ENCODE data around the gene RERE. TPM values are rescaled to one million over a fixed set of nuclear protein-coding genes. Genes with fewer than 3 reads are reported as not detected.

The RERE gene
- total RNA-seq, 6 experiments from 2014 or later = 36.5 to 41.6 (median 37.5) TPM

DNA sequence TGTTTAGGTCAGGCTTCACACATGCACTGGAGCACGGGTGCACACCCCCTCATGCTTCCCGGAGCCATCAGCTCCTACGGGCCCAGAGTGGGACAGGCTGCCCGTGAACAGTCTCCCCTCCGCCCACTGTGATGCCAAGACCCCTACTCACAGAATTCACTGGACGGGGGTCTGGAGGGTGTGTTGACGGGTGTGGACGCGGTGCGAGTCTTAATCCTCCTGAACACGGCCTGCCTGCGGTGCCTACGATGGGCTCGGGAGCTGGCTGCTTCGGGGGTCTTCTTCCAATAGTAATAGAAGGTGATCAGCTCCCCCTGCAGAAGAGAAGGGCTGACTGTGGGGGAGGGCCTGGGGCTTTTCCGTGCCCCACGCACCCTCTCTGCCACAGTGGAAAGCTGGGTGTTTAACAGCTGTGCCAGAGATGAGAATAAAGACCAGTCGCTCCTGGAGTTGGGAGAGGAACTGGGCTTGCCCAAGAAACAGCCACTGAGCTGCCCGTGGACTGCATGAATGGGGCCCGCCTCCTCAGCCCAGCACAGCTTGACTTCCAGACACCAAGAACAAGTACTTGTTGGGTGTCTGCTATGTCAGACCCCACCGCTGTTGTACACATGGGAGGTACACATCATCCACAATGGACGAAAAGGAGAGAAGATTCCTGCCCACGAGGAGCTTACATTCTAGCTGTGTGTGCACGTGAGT, 451.6 kb downstream of the RERE start:
- Mint-ChIP-seq H3K9me3 (no peaks in the 10 kb centered on the region), H3K27ac (no peak overlapping the region; the same call in 1 of the 2 replicates), H3K4me1 (ENCODE audit: low read depth) (peaks cover 21% of the 10 kb centered on the region), H3K36me3 (ENCODE audit: low read depth) (peaks cover 16% of the 10 kb centered on the region), H3K27me3 (ENCODE audit: insufficient read depth) (peaks cover 3% of the 10 kb centered on the region), H3K4me3 (no peak overlapping the region)
- DNase-seq = no peak
- TF ChIP-seq, protein P1, sequence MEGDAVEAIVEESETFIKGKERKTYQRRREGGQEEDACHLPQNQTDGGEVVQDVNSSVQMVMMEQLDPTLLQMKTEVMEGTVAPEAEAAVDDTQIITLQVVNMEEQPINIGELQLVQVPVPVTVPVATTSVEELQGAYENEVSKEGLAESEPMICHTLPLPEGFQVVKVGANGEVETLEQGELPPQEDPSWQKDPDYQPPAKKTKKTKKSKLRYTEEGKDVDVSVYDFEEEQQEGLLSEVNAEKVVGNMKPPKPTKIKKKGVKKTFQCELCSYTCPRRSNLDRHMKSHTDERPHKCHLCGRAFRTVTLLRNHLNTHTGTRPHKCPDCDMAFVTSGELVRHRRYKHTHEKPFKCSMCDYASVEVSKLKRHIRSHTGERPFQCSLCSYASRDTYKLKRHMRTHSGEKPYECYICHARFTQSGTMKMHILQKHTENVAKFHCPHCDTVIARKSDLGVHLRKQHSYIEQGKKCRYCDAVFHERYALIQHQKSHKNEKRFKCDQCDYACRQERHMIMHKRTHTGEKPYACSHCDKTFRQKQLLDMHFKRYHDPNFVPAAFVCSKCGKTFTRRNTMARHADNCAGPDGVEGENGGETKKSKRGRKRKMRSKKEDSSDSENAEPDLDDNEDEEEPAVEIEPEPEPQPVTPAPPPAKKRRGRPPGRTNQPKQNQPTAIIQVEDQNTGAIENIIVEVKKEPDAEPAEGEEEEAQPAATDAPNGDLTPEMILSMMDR (IDR thresholded peaks at IDR 0.05) = no peak

DNA sequence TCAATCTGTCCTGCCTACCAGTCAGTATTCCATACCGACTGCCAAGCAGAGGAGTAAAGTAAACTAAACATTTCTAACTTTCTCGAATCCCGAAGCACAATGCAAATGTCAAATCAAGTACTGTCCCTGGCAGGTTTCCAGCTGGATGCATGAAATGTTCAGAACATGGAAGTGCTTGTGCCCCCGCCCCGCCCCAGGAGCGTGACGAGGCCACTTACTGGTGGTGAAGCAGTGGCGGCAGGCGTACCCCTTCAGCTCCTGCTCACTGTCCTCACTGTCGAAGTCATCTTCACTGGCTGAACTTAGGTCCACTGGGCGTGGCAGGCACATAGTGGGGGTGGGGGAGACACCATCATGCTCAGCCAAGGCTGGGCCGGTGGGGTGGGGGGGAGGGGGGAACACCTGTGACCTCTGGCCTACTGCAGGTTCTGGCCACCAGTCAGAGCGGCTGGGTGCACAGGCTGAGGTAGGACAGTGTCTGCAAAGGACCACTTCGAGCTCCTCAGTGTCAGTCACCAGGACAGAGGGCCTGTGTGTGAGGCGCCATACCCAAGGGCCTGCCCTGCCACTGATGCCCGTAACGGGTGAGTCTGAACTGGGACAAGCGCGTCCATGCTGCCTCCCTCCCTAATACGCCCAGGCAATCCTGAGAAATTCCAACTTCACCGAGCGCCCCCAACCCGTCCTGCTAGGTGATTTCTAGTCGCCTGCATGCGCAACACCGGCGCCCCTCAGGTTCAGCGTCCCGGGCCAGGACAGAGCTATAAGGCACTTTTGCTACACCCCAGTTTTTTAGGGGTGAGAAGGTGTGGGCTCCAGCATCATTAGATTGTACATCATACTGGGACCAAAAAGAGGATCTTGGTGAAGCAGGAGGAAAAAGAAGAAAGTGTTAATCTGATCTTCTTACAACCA, 452.7 kb downstream of the RERE start:
- H3K9me3 Mint-ChIP-seq = no peaks in the 10 kb centered on the region
- DNase-seq = no peak
- H3K4me1 Mint-ChIP-seq (ENCODE audit: low read depth) = peaks cover 13% of the 10 kb centered on the region; the same call in 1 of the 2 replicates
- TF ChIP-seq, protein P1 (IDR thresholded peaks at IDR 0.05) = no peak
- no peak overlapping the region for H3K27ac Mint-ChIP-seq
- peaks cover 16% of the 10 kb centered on the region for H3K36me3 Mint-ChIP-seq (ENCODE audit: low read depth)
- H3K4me3 Mint-ChIP-seq = no peak overlapping the region
- H3K27me3 Mint-ChIP-seq (ENCODE audit: insufficient read depth) = peaks cover 1% of the 10 kb centered on the region

DNA sequence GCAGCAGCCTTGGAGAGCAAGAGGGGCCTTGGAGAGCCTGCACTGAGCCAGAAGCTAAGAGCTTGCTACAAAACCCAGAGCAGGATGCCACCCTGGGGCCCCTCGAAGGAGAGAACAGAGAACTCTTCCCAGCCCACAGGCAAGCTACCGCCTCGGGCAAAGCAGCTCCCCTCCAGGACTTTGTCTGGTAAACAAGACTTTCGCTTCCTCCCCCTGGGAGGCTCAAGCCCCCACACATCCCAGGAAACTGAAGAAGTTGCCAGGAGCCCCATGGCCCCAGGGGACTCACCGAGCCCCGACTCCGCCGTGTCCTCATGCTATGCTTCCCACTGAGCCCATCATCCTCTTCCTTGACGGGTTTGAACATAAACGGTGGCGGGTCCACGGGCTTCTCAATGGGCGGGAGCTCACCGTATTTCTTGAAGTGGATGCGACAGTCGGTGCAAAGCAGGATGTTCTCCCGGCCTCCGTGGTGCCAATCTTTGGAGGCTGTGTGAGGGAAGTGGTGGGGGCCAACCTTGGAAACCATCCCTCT, 453.6 kb downstream of the RERE start:
- H3K27me3 Mint-ChIP-seq (ENCODE audit: insufficient read depth) = peaks cover 1% of the 10 kb centered on the region
- TF ChIP-seq, protein P1 (IDR thresholded peaks at IDR 0.05) = no peak
- DNase-seq = no peak
- peaks cover 13% of the 10 kb centered on the region; the same call in 1 of the 2 replicates for H3K4me1 Mint-ChIP-seq (ENCODE audit: low read depth)
- H3K36me3 Mint-ChIP-seq (ENCODE audit: low read depth) = peaks cover 16% of the 10 kb centered on the region
- no peaks in the 10 kb centered on the region for H3K9me3 Mint-ChIP-seq
- H3K4me3 Mint-ChIP-seq = no peak overlapping the region
- H3K27ac Mint-ChIP-seq = no peak overlapping the region

DNA sequence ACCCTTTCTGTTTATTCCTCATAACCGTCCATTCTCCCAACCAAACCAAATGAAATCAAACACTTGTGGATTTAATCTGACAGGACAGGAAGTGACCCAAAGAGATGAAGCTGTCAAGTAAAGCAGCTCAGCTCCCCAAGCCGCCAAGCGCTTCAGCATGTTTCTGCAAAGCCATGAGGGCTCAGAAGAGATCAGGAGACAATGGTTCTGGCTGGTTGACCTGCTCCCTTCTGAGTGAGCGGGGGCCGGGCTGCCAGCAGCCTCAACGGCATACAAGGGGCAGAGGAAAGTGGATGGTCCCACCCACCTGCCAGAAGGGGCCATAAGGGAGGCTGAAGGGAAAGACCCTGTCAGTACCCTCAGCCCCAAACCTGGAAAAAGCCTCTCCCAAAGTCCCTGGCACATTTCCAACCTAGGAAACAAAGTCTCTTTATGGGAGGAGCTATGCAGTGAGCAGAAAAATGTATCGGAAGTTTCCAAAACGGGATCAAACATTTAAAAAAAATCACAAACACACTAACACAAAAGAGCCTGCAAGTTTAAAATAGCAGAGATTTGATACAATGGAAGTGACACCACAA, 454.2 kb downstream of the RERE start:
- DNase-seq = no peak
- H3K36me3 Mint-ChIP-seq (ENCODE audit: low read depth) = peaks cover 16% of the 10 kb centered on the region
- H3K4me1 Mint-ChIP-seq (ENCODE audit: low read depth) = peaks cover 13% of the 10 kb centered on the region; the same call in 1 of the 2 replicates
- no peaks in the 10 kb centered on the region for H3K9me3 Mint-ChIP-seq
- no peak overlapping the region for H3K27ac Mint-ChIP-seq
- H3K4me3 Mint-ChIP-seq = no peak overlapping the region
- TF ChIP-seq, protein P1 (IDR thresholded peaks at IDR 0.05) = no peak
- H3K27me3 Mint-ChIP-seq (ENCODE audit: insufficient read depth) = peaks cover 1% of the 10 kb centered on the region

DNA sequence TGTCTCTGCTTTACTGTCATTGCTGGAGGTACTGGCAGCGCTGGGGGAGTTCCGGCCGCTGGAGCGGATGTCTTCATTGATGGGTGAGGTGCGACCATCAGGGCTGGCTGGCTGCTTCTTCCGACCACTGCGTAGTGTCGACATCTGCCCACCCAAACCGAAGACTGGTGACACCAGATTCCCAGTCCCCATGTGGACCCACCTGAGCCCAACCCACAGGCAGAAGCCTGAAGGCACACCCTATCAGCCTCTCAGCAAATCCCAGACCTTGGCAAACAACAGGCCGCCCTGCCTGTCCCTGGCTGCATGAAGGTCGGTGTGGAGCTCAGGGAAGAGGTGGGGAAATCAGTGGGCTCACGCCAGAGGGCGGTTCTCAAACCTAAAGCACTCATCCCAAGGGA, 454.7 kb downstream of the RERE start:
- DNase-seq = no peak
- Mint-ChIP-seq H3K9me3 (no peaks in the 10 kb centered on the region), H3K4me1 (ENCODE audit: low read depth) (peaks cover 9% of the 10 kb centered on the region; the same call in 1 of the 2 replicates), H3K4me3 (no peak overlapping the region), H3K27me3 (ENCODE audit: insufficient read depth) (peaks cover 1% of the 10 kb centered on the region), H3K27ac (peak overlapping the region; percentile 12; the same call in 1 of the 2 replicates), H3K36me3 (ENCODE audit: low read depth) (peaks cover 20% of the 10 kb centered on the region)
- TF ChIP-seq, protein P1 (IDR thresholded peaks at IDR 0.05) = no peak

Measured in HFFc6 (cell line).